Measurements from ENCODE around the gene HIVEP3. TPM values are rescaled to one million over a fixed set of nuclear protein-coding genes. Genes with fewer than 3 reads are reported as not detected.

Gene HIVEP3
- total and polyA plus RNA-seq, 2 of the 13 experiments (the other 11 are each of a cell fraction or from before 2014, with no cell fraction given), result 0.05 TPM; not detected in 1

GRCh38 chr1:41957568-41957967 is 38.8 kb upstream of the HIVEP3 start:
- POLR2A ChIA-PET, result no interaction called here
- intact Hi-C loops (cut with micrococcal nuclease; ENCODE audit: unreplicated experiment), result no loop called here

More at GRCh38 chr1:41957568-41957967, 38.8 kb upstream of the HIVEP3 start:
- no peak overlapping the region for H3K4me3 ChIP-seq (replicated peaks in 1 of 3; ENCODE audit: insufficient read depth in 1 of 3, low read depth in 2 of 3, low read length in 3 of 3)
- ATAC-seq, result no peak
- H2AFZ ChIP-seq (ENCODE audit: low read length), result no peak overlapping the region
- no peaks in the 10 kb centered on the region for H3K4me1 ChIP-seq (ENCODE audit: insufficient read depth, low read length)
- no peaks in the 10 kb centered on the region for H3K27me3 ChIP-seq (ENCODE audit: control insufficient read depth in 1 of 2, insufficient read depth in 2 of 2, low read length in 2 of 2)
- TF ChIP-seq ZBTB39 (CRISPR knock-in tag; IDR thresholded peaks at IDR 0.05), result no peak
- TF ChIP-seq NRL (CRISPR knock-in tag; IDR thresholded peaks at IDR 0.05; ENCODE audit: borderline replicate concordance), result no peak
- no peak for TF ChIP-seq REST (IDR thresholded peaks at IDR 0.05; ENCODE audit: borderline replicate concordance in 1 of 2, low read depth in 1 of 2, low read length in 2 of 2)
- TF ChIP-seq ZNF784 (CRISPR knock-in tag; IDR thresholded peaks at IDR 0.05; ENCODE audit: borderline replicate concordance), result no peak
- no peak for TF ChIP-seq IKZF4 (CRISPR knock-in tag; IDR thresholded peaks at IDR 0.05; ENCODE audit: borderline replicate concordance, low read depth, not compliant biosample characterization)
- H3K9me3 ChIP-seq (ENCODE audit: low read length), result no peaks in the 10 kb centered on the region
- 3% methylated on average over 3 of the region's 3 CpGs for WGBS (ENCODE audit: low lambda C conversion rate)
- FAIRE-seq, result no peak
- no peak for DNase-seq (ENCODE audit: low spot score)
- no peak overlapping the region for H3K9ac ChIP-seq (ENCODE audit: insufficient read depth, low read depth, low read length)
- CTCF ChIA-PET (ENCODE audit: low intra/inter-chr PET ratio, low total read pairs), result no interaction called here
- H3K4me2 ChIP-seq (ENCODE audit: low read depth, low read length), result no peak overlapping the region
- no peaks in the 10 kb centered on the region for H3K79me2 ChIP-seq (ENCODE audit: insufficient read depth, low read length)
- in situ Hi-C loops (cut with HindIII; ENCODE audit: extremely low pct_ligation_motif_present, low pct_unique_long_range_greater_than_20kb), result no loop called here
- no peaks in the 10 kb centered on the region for H4K20me1 ChIP-seq (ENCODE audit: insufficient read depth, low read length)
- no peak overlapping the region for H3K27ac ChIP-seq (ENCODE audit: extremely low read length, insufficient read depth, low read length)
- no TSS peak for BruUV-seq (replicated peaks)
- no peaks in the 10 kb centered on the region for H3K36me3 ChIP-seq (replicated peaks in 1 of 2; ENCODE audit: control insufficient read depth in 1 of 2, insufficient read depth in 2 of 2, low read length in 2 of 2)

Data from HepG2 (cell line).